Panc1 (cell line): ENCODE data around the gene KLHL26. TPM values are rescaled to one million over a fixed set of nuclear protein-coding genes. Genes with fewer than 3 reads are reported as not detected.

ENCODE experiments used
- ATAC-seq: fragments of 200-7000 bp; cut with Tn5 transposase; 2 replicates; pipeline ENCODE4 v1.9.1; 2020; ENCODE audit warnings: mild to moderate bottlenecking, moderate library complexity
- BruUV-seq: library from RNA; stranded (reverse); fragments of 400-500 nt; replicated peaks from 2 replicates; lab custom pipeline; 2021; lab: Mats Ljungman, UMichigan
- CTCF ChIA-PET: fragments of 300-600 bp; sonication (Branson Sonifier 250); formaldehyde crosslinking; loops from one replicate; lab custom pipeline; 2022; ENCODE audit warnings: antibody characterized with exemption; lab: Charles Lee
- POLR2A ChIA-PET: fragments of 300-600 bp; sonication (Branson Sonifier 250); formaldehyde crosslinking; loops from one replicate; lab custom pipeline; 2022; ENCODE audit warnings: antibody characterized with exemption; lab: Charles Lee
- DNase-seq: peaks from one replicate; pipeline ENCODE4 v3.0.0-alpha.2; 2010; ENCODE audit warnings: low read depth, low spot score
- H3K27ac ChIP-seq: 2 replicates; pipeline ENCODE4 v1.5.1; 2011; ENCODE audit warnings: mild to moderate bottlenecking, low read length, inconsistent platforms
- H3K27me3 ChIP-seq: fragments of 200-500 bp; sonication (Bioruptor generic); 2 replicates; pipeline ENCODE4 v1.6.0; 2014; ENCODE audit warnings: low read length, inconsistent platforms; ENCODE audit not compliant: control insufficient read depth, insufficient read depth
- H3K36me3 ChIP-seq: fragments of 200-500 bp; sonication (Bioruptor generic); 2 replicates; pipeline ENCODE4 v1.5.1; 2014; ENCODE audit warnings: inconsistent platforms, mild to moderate bottlenecking, low read length, moderate library complexity; ENCODE audit not compliant: control insufficient read depth, insufficient read depth
- H3K4me1 ChIP-seq: 2 replicates; pipeline ENCODE4 v1.5.1; 2011; ENCODE audit warnings: inconsistent platforms, mild to moderate bottlenecking, low read length, moderate library complexity; ENCODE audit not compliant: control insufficient read depth, insufficient read depth
- H3K4me3 ChIP-seq, 2 experiments: 2 replicates each; pipeline ENCODE4 v1.5.1; 2011 to 2012; ENCODE audit warnings: low read depth in 2 of 2, low read length in 2 of 2, mild to moderate bottlenecking in 2 of 2, inconsistent platforms in 1 of 2, moderate library complexity in 1 of 2
- H3K9me3 ChIP-seq: fragments of 200-500 bp; sonication (Bioruptor generic); 2 replicates; pipeline ENCODE4 v1.5.1; 2014; ENCODE audit warnings: low read depth, mild to moderate bottlenecking, inconsistent platforms, low read length, moderate library complexity; ENCODE audit not compliant: control insufficient read depth, insufficient read depth
- POLR2AphosphoS5 ChIP-seq: IDR thresholded peaks from 2 replicates; pipeline ENCODE4 v1.6.1; 2012; ENCODE audit warnings: mild to moderate bottlenecking, low read depth, low read length, moderate library complexity
- SIN3A ChIP-seq: IDR thresholded peaks from 2 replicates; pipeline ENCODE4 v1.6.1; 2012; ENCODE audit warnings: low read depth, mild to moderate bottlenecking, low read length, moderate library complexity, borderline replicate concordance; ENCODE audit not compliant: insufficient read depth
- TCF7L2 ChIP-seq: IDR thresholded peaks from 2 replicates; pipeline ENCODE4 v1.6.1; 2011; ENCODE audit warnings: mild to moderate bottlenecking, low read depth, low read length, inconsistent platforms
- in situ Hi-C: cut with HindIII; loops from 2 replicates; pipeline ENCODE4 v1.10.0; 2016; ENCODE audit warnings: low sequenced_read_pairs, low pct_unique_long_range_greater_than_20kb
- intact Hi-C: fragments of 100-400 bp; cut with micrococcal nuclease; formaldehyde crosslinking; loops from one replicate; pipeline ENCODE4 v1.10.0; 2022; ENCODE audit not compliant: unreplicated experiment
- total RNA-seq: library from RNA; stranded (reverse); gene quantifications from one replicate; pipeline ENCODE4 v1.2.1, GENCODE V29; 2021; ENCODE audit not compliant: unreplicated experiment
- TF ChIP-seq, protein P1 (sequence below), 2 experiments: IDR thresholded peaks; 2 replicates each; pipeline ENCODE4 v1.6.1; 2011 to 2012; ENCODE audit warnings: low read depth in 2 of 2, control low read depth in 1 of 2, low read length in 1 of 2, mild to moderate bottlenecking in 1 of 2, moderate library complexity in 1 of 2; ENCODE audit not compliant: insufficient read depth in 1 of 2
- TF ChIP-seq, protein P2 (sequence below): fragments of 450-650 bp; IDR thresholded peaks from 2 replicates; pipeline ENCODE4 v1.5.1; 2017; ENCODE audit warnings: mild to moderate bottlenecking

Gene KLHL26
- total RNA-seq, 1 experiment from 2014 or later, result 4.4 TPM

DNA sequence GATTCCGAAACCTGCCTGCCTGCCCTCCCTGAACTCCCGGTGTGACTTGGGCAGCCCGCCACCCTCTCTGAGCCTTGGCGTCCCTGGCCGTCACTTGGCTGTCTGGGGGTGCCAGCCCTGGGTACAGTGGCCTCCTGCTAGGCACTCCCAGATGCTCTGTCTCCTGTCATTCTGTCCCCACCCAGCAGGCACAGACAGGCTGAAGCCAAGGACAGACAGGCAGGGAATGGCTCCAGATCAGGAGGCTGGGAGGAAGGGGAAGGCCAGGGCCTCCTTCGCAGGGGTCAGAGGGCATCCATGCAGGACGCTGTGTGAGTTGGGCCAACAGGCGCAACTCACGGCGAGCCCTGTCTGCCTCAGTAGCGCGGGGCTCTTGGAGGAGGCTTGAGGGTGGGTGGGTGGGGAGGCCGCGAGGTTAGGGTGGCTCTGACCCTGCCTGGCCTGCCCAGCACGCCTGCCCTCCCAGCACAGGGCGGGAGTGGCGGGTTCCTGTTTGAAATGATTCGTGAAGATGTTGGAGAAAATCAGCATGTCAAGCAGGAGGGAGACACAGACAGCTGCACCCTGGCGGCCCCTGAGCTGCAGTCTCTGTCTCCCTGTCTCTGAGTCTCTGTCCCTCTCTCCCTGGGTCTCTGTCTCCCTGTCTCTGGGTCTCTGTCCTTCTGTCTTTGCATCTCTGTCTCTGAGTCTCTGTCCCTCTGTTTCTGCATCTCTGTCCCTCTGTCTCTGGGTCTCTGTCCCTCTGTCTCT is 19.7 kb downstream of the KLHL26 start:
- ChIA-PET CTCF (no interaction called here), POLR2A (no interaction called here)
- Histone ChIP-seq H3K27me3 (no peaks in the 10 kb centered on the region), H3K4me3 (no peak overlapping the region), H3K9me3 (no peaks in the 10 kb centered on the region), H3K36me3 (no peaks in the 10 kb centered on the region), H3K4me1 (peaks cover 7% of the 10 kb centered on the region; the same call in 1 of the 2 replicates), H3K27ac (no peak overlapping the region)
- in situ Hi-C loops (no loop called here), intact Hi-C loops (no loop called here)
- no peak for ATAC-seq
- no peak for TF ChIP-seq TCF7L2
- TF ChIP-seq, protein P1, sequence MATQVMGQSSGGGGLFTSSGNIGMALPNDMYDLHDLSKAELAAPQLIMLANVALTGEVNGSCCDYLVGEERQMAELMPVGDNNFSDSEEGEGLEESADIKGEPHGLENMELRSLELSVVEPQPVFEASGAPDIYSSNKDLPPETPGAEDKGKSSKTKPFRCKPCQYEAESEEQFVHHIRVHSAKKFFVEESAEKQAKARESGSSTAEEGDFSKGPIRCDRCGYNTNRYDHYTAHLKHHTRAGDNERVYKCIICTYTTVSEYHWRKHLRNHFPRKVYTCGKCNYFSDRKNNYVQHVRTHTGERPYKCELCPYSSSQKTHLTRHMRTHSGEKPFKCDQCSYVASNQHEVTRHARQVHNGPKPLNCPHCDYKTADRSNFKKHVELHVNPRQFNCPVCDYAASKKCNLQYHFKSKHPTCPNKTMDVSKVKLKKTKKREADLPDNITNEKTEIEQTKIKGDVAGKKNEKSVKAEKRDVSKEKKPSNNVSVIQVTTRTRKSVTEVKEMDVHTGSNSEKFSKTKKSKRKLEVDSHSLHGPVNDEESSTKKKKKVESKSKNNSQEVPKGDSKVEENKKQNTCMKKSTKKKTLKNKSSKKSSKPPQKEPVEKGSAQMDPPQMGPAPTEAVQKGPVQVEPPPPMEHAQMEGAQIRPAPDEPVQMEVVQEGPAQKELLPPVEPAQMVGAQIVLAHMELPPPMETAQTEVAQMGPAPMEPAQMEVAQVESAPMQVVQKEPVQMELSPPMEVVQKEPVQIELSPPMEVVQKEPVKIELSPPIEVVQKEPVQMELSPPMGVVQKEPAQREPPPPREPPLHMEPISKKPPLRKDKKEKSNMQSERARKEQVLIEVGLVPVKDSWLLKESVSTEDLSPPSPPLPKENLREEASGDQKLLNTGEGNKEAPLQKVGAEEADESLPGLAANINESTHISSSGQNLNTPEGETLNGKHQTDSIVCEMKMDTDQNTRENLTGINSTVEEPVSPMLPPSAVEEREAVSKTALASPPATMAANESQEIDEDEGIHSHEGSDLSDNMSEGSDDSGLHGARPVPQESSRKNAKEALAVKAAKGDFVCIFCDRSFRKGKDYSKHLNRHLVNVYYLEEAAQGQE (IDR thresholded peaks at IDR 0.05; ENCODE audit: insufficient read depth in 1 of 2, low read depth in 2 of 2, low read length in 1 of 2), result no peak
- no peak for TF ChIP-seq SIN3A
- TF ChIP-seq POLR2AphosphoS5, result no peak
- TF ChIP-seq, protein P2, sequence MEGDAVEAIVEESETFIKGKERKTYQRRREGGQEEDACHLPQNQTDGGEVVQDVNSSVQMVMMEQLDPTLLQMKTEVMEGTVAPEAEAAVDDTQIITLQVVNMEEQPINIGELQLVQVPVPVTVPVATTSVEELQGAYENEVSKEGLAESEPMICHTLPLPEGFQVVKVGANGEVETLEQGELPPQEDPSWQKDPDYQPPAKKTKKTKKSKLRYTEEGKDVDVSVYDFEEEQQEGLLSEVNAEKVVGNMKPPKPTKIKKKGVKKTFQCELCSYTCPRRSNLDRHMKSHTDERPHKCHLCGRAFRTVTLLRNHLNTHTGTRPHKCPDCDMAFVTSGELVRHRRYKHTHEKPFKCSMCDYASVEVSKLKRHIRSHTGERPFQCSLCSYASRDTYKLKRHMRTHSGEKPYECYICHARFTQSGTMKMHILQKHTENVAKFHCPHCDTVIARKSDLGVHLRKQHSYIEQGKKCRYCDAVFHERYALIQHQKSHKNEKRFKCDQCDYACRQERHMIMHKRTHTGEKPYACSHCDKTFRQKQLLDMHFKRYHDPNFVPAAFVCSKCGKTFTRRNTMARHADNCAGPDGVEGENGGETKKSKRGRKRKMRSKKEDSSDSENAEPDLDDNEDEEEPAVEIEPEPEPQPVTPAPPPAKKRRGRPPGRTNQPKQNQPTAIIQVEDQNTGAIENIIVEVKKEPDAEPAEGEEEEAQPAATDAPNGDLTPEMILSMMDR, result no peak
- DNase-seq, result no peak
- no TSS peak for BruUV-seq

DNA sequence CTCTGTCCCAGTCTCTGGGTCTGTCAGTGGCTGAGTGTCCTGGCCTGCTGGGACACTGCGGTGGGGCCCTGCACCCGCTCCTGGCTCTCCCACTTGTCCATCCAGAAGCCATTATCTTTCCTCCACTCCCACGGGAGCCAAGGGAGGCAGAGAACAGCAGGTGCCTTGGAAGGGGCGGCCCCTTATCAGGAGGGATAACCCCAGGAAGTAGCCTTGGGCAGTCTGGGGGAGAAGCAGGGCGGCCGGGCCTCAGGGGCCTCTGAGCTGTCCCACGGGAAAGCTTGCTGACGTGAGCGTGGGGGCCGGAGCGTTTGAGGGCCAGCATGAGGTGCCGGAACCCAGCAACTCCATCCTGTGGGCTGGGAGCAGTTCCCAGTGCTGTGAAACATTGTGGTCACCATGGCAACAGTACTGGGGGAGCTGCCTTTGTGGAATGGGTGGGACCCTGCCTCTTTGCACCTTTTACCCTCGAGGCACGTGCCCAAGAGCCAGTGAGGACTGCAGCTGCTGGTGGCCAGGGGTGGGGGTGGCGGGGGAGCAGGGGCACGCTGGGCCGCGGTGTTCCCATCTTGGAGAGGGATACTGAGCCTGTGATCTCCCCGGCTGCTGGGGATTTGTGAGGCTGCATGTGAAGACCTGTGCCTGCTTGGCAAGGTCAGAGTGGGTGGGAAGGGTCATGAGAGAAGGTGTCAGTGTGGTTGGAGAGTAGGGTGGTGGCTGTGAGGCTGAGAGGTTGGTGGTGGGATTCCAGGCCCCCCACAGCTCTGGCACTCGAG is 20.9 kb downstream of the KLHL26 start:
- Histone ChIP-seq H3K27me3 (no peaks in the 10 kb centered on the region), H3K36me3 (no peaks in the 10 kb centered on the region), H3K9me3 (no peaks in the 10 kb centered on the region), H3K4me3 (no peak overlapping the region), H3K4me1 (peaks cover 7% of the 10 kb centered on the region; the same call in 1 of the 2 replicates), H3K27ac (no peak overlapping the region)
- no peak for DNase-seq
- no TSS peak for BruUV-seq
- TF ChIP-seq TCF7L2, result no peak
- no peak for TF ChIP-seq SIN3A
- TF ChIP-seq POLR2AphosphoS5, result no peak
- TF ChIP-seq, protein P1 (IDR thresholded peaks at IDR 0.05; ENCODE audit: insufficient read depth in 1 of 2, low read depth in 2 of 2, low read length in 1 of 2), result no peak
- TF ChIP-seq, protein P2, result no peak
- peak; percentile 27; the same call in 1 of the 2 replicates for ATAC-seq
- ChIA-PET POLR2A (no interaction called here), CTCF (no interaction called here)
- in situ Hi-C loops, result no loop called here
- intact Hi-C loops, result no loop called here
